ENCODE results near the gene ARHGAP18. TPM values are rescaled to one million over a fixed set of nuclear protein-coding genes. Genes with fewer than 3 reads are reported as not detected.

The ARHGAP18 gene, protein sequence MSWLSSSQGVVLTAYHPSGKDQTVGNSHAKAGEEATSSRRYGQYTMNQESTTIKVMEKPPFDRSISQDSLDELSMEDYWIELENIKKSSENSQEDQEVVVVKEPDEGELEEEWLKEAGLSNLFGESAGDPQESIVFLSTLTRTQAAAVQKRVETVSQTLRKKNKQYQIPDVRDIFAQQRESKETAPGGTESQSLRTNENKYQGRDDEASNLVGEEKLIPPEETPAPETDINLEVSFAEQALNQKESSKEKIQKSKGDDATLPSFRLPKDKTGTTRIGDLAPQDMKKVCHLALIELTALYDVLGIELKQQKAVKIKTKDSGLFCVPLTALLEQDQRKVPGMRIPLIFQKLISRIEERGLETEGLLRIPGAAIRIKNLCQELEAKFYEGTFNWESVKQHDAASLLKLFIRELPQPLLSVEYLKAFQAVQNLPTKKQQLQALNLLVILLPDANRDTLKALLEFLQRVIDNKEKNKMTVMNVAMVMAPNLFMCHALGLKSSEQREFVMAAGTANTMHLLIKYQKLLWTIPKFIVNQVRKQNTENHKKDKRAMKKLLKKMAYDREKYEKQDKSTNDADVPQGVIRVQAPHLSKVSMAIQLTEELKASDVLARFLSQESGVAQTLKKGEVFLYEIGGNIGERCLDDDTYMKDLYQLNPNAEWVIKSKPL
- 1 to 10 TPM; 7.5 to 8.1 TPM for total RNA-seq

DNA sequence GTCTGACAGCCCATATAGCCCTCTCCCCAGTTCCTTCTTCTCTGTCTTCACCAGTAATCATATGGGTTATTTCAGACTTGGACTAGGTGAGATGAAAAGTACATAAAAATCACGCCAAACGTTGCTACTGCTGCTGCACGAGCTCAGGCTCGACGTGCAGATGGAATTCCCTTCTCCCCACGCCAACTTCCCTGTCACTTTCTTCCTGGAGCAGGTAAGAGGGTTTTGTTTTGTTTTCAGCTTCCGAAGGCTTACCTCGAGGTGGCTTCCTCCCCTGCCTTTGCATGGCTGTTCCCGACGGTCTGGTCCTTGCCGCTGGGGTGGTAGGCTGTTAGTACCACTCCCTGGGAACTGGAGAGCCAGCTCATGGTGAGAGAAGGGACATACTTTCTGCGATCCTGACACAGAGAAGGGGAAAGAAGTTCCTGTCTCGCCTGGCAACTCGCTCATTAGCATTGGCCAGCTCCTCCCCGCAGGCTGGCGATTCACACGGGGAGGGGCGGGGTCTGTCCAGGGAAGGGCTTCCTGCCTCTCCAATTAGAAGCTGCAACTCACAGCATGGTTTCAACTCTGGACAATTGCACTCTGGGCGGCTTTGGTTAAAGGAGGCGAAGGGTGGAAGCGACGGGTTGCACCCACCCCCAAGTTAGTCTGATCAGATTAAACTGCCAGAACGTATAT is at the start of gene ARHGAP18:
ARHGAP18 (minus strand) TSS at position 409 of the 681 bp plus-strand sequence; CDS start at position 368, 41 bp downstream.
- H3K4me1 Mint-ChIP-seq: peaks cover 48% of the 10 kb centered on the region
- H3K4me3 Mint-ChIP-seq: peak within 1 kb of the TSS; percentile 87
- H3K27me3 Mint-ChIP-seq: peaks cover 5% of the 10 kb centered on the region
- peaks cover 2% of the 10 kb centered on the region for H3K9me3 Mint-ChIP-seq
- peak; percentile 76 for DNase-seq
- H3K36me3 Mint-ChIP-seq (ENCODE audit: low read depth): peaks cover 13% of the 10 kb centered on the region
- CTCF ChIA-PET: interaction anchor here (0.9 to 2.7 kb wide), 11 partner anchors 9 to 293 kb away, joined by 3 to 8 read pairs (median 4); no protein-coding TSS in a partner anchor
- POLR2A ChIA-PET: interaction anchor here (0.5 kb wide), 1 partner anchor 12 kb away, joined by 3 read pairs; no protein-coding TSS in a partner anchor
- H3K27ac Mint-ChIP-seq: peak within 1 kb of the TSS; percentile 86

DNA sequence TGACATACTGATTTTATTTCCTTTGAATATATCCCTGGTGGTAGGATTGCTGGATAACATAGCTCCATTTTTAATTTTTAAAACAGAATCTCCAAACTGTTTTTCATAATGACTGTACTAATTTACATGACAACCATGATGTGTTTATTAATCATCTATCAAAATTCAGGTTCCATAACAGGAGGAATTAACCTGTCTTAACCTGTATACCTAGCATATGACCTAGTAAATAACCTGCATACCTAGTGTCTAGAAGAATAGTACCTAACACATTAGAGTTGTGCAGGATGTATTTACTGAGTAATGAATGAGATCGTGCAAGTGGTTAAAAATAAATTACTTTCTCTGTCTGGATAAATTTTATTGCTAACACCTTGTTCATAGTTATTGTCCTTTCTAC is 45.8 kb upstream of the ARHGAP18 start:
- Mint-ChIP-seq H3K27me3 (peaks cover 5% of the 10 kb centered on the region), H3K9me3 (no peaks in the 10 kb centered on the region), H3K27ac (no peak overlapping the region), H3K4me1 (peaks cover 12% of the 10 kb centered on the region), H3K36me3 (ENCODE audit: low read depth) (no peaks in the 10 kb centered on the region), H3K4me3 (no peak overlapping the region)
- POLR2A ChIA-PET: no interaction called here
- DNase-seq: no peak
- CTCF ChIA-PET: interaction anchor here (1.7 kb wide), 1 partner anchor 20 kb away, joined by 4 read pairs; no protein-coding TSS in a partner anchor

DNA sequence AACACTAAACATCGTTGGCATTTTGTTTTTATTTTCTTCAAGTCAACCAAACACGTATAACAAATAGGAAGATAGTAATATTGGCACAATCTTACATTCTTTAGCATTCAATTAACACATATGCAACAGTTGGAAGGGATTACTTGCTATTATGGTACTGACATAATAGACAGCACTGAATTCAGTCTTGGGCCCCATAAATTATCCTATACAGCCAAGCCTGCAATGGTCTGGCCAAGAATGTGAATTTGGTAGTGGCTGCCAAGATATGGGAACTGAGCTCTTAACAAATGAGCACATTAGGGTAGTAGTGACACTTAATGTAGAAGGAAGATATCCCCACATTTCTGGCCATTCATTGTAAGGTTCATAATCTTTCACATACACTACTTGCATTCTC is 44.8 kb upstream of the ARHGAP18 start:
- Mint-ChIP-seq H3K4me1 (peaks cover 21% of the 10 kb centered on the region), H3K27me3 (no peaks in the 10 kb centered on the region), H3K4me3 (no peak overlapping the region), H3K9me3 (no peaks in the 10 kb centered on the region), H3K27ac (no peak overlapping the region), H3K36me3 (ENCODE audit: low read depth) (no peaks in the 10 kb centered on the region)
- CTCF ChIA-PET: interaction anchor here (0.8 kb wide), 1 partner anchor 9 kb away, joined by 3 read pairs; no protein-coding TSS in a partner anchor
- POLR2A ChIA-PET: no interaction called here
- no peak for DNase-seq

DNA sequence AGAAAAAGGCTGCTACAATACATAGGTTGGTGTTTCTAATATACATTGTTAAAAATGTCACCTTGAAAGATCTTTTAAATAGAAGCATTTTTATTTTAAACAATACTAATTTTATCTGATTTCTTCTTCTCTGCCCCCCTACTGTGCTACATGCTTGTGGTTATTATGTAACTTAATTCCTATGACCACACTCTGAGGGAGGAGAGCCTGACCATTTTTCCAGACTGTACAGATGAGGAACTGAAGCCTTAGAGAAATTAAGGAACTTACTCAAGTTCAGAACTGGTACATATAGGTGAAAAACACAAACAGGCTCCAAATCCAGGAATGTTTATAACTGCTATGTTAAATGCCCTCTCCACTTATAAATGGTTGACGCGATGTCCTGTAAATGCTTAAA is 43.4 kb upstream of the ARHGAP18 start:
- DNase-seq: no peak
- Mint-ChIP-seq H3K27me3 (no peaks in the 10 kb centered on the region), H3K36me3 (ENCODE audit: low read depth) (no peaks in the 10 kb centered on the region), H3K27ac (no peak overlapping the region), H3K4me3 (no peak overlapping the region), H3K9me3 (no peaks in the 10 kb centered on the region), H3K4me1 (peaks cover 34% of the 10 kb centered on the region)
- POLR2A ChIA-PET: no interaction called here
- CTCF ChIA-PET: no interaction called here

DNA sequence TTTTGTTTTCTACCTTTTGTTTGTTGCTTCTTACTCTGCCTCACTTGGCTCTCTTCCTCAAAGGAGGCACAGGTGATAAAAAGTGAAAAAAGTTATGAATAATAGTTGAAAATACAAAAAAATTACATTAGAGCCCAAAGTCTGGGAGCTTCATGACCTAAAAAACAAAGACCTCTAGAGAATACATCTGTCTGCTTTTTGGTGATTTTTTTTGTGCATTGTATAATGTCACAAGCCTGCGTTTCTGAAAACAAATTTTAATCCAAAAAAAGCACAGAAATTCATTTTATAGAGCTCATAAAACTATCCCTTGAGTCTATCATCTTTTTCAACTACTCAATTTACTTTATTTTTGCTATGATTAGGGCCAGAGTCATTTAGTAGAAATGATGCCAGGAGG is 41.4 kb upstream of the ARHGAP18 start:
- Mint-ChIP-seq H3K9me3 (peaks cover 6% of the 10 kb centered on the region), H3K27me3 (no peaks in the 10 kb centered on the region), H3K4me3 (no peak overlapping the region), H3K36me3 (ENCODE audit: low read depth) (peaks cover 2% of the 10 kb centered on the region), H3K4me1 (peaks cover 50% of the 10 kb centered on the region), H3K27ac (peak overlapping the region; percentile 62)
- POLR2A ChIA-PET: no interaction called here
- DNase-seq: no peak
- CTCF ChIA-PET: interaction anchor here (0.9 kb wide), 1 partner anchor 142 kb away, joined by 3 read pairs; no protein-coding TSS in a partner anchor

DNA sequence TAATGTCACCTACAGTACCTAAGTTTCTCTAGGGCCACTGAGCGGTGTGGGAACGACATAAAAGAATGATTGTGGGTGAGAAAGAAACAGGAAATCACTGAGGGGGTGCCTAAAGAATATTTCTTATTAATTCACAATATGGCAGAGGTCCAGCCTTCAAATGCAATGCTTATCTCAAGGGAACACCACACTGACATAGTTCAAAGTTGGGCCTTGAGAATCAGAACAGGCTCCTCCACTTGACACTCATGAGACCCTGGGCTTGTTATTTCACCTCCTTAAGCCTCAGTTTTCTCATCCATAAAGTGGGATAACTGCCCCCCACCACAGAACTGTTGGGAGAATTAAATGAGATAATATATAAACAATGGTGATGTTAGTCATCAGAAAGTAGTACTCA is 40.4 kb upstream of the ARHGAP18 start:
- Mint-ChIP-seq H3K36me3 (ENCODE audit: low read depth) (peaks cover 2% of the 10 kb centered on the region), H3K9me3 (peaks cover 6% of the 10 kb centered on the region), H3K27ac (peak overlapping the region; percentile 88), H3K4me3 (peak overlapping the region; percentile 52), H3K4me1 (peaks cover 50% of the 10 kb centered on the region), H3K27me3 (no peaks in the 10 kb centered on the region)
- CTCF ChIA-PET: interaction anchor here (0.8 to 2.3 kb wide), 6 partner anchors 8 to 251 kb away, joined by 3 to 9 read pairs (median 3); partner anchors contain the start of gene ARHGAP18
- DNase-seq: no peak
- POLR2A ChIA-PET: interaction anchor here (0.5 kb wide), 1 partner anchor 205 kb away, joined by 3 read pairs; no protein-coding TSS in a partner anchor

DNA sequence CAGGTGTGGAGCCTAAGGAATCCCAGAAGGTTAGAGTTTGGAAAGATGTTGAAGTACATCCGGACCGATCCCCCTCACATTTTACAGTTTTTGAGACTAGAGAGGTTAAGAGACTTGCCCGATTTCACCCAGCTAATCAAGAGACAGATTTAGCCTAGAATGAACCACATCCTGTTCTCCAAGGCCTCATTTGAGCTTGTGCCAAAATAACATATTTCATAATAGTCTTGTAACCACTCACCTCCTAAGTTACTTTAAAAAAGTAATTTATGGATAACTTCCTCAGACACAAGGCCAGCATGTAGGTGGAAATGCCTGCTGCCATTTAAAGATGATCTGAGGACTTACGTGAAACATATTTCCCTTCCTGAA is 39.8 kb upstream of the ARHGAP18 start:
- Mint-ChIP-seq H3K27ac (peak overlapping the region; percentile 88), H3K36me3 (ENCODE audit: low read depth) (peaks cover 2% of the 10 kb centered on the region), H3K4me3 (peak overlapping the region; percentile 52), H3K9me3 (peaks cover 6% of the 10 kb centered on the region), H3K27me3 (no peaks in the 10 kb centered on the region), H3K4me1 (peaks cover 50% of the 10 kb centered on the region)
- ChIA-PET CTCF (interaction anchor here (0.8 to 2.3 kb wide), 6 partner anchors 9 to 250 kb away, joined by 3 to 9 read pairs (median 3); partner anchors contain the start of gene ARHGAP18), POLR2A (no interaction called here)
- DNase-seq: peak; percentile 44

DNA sequence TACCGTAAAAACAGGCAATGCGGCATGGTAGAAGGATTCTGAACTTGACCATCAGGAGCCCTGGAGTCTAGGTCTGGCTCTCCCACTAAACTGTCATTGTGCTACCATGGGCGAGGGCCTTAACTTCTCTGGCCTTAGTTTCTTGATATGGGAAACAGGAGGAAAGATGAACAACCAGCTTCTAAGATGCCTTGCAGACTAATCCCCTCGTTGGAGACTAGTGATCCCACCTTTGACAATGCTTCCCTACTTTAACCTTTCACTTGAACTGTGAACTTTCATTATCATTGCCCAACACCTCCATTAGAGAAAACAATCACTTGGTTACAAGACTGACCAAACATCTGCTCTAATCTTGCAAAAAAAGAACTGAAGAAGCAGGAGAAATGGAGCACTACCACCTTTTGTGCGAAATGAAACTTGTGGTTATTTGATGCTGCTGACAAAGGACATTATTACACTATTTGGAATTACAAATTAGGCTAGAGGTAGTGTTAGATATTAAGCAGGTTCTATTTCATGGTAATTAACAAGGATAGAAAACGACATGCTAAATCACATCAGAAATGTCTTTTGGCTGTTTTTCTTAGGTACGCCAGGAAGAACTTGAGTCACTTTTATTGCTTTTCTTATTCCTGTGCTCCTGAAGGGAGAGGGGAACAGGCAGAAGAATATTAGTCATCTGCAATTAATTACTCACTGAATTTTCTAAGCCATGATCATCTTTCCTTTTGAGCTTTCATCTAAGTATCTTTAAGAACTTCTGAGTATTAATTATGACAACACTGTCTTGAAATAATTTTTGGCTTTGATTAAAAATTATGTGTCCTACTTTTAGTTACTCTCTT is 39.1 kb upstream of the ARHGAP18 start:
- POLR2A ChIA-PET: interaction anchor here (0.5 to 0.7 kb wide), 2 partner anchors 72 to 258 kb away, joined by 3 to 6 read pairs; no protein-coding TSS in a partner anchor
- Mint-ChIP-seq H3K27me3 (no peaks in the 10 kb centered on the region), H3K4me1 (peaks cover 55% of the 10 kb centered on the region), H3K9me3 (peaks cover 6% of the 10 kb centered on the region), H3K27ac (peak overlapping the region; percentile 88), H3K36me3 (ENCODE audit: low read depth) (peaks cover 2% of the 10 kb centered on the region), H3K4me3 (peak overlapping the region; percentile 52)
- CTCF ChIA-PET: interaction anchor here (0.8 to 2.3 kb wide), 11 partner anchors 10 to 250 kb away, joined by 3 to 9 read pairs (median 3); partner anchors contain the start of gene ARHGAP18
- no peak for DNase-seq

DNA sequence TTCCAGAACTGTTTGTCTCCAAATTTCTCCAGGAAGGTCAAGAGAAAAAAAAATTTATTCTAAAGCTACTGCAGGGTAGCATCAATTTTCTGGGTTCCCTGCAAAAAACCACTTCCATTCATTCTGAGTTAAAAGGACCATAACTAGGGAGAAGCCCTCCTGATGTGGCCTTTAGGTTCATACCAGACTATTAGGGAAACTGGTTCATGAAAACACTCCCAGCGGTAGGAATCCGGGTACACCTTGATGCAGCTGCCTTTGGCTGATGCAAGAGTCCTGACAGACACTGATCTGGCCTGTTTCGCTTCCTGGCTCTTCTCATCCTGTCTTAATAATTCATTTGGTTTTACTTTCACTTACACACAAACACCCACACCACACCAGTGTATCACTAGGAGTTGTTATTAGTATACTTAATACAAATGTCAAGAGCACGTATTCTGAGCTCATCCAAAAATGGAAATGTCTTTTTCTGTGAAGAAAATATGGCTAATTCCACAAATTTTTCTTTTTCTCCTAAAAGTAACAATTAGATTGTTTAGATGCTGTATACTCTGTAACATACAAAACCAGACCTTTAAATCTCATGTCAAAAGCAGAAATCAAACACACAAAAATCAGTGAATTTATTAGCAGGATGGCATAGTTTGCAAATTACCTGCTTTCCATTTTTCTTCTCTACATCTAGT is 38.4 kb upstream of the ARHGAP18 start:
- H3K27ac Mint-ChIP-seq: peak overlapping the region; percentile 88
- peaks cover 63% of the 10 kb centered on the region for H3K4me1 Mint-ChIP-seq
- POLR2A ChIA-PET: interaction anchor here (0.5 to 0.7 kb wide), 3 partner anchors 71 to 259 kb away, joined by 3 to 6 read pairs (median 3); no protein-coding TSS in a partner anchor
- CTCF ChIA-PET: interaction anchor here (0.6 to 2.3 kb wide), 8 partner anchors 11 to 151 kb away, joined by 3 to 9 read pairs (median 4); no protein-coding TSS in a partner anchor
- H3K9me3 Mint-ChIP-seq: peaks cover 6% of the 10 kb centered on the region
- H3K4me3 Mint-ChIP-seq: peak overlapping the region; percentile 52
- DNase-seq: peak; percentile 73
- peaks cover 2% of the 10 kb centered on the region for H3K36me3 Mint-ChIP-seq (ENCODE audit: low read depth)
- H3K27me3 Mint-ChIP-seq: no peaks in the 10 kb centered on the region

DNA sequence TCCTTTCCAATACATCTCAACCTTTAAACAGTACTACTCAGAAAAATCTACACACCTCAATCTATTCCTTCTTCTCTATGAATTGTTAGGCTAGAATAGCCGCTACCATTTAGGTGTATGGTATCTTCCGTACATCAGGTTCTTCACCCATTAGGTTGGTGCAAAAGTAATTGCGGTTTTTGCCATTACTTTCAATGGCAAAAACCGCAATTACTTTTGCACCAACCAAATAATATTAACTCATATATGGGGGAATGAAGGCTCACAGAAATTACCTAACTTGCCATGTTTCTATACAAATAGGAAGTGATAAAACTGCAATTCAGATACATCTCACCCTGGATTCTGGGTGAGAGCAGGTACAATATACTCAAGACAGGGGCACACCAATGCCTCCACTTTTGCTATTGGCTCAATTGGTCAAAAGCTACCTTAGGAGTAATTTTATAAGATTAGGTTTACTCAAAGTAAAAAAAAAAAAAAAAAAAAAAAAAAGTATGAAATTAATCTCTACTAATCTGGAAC is 37.7 kb upstream of the ARHGAP18 start:
- peaks cover 66% of the 10 kb centered on the region for H3K4me1 Mint-ChIP-seq
- ChIA-PET POLR2A (no interaction called here), CTCF (interaction anchor here (0.6 to 1.9 kb wide), 5 partner anchors 11 to 150 kb away, joined by 3 to 5 read pairs (median 4); no protein-coding TSS in a partner anchor)
- peak overlapping the region; percentile 88 for H3K27ac Mint-ChIP-seq
- peaks cover 2% of the 10 kb centered on the region for H3K36me3 Mint-ChIP-seq (ENCODE audit: low read depth)
- DNase-seq: no peak
- H3K27me3 Mint-ChIP-seq: no peaks in the 10 kb centered on the region
- H3K9me3 Mint-ChIP-seq: peaks cover 6% of the 10 kb centered on the region
- no peak overlapping the region for H3K4me3 Mint-ChIP-seq

DNA sequence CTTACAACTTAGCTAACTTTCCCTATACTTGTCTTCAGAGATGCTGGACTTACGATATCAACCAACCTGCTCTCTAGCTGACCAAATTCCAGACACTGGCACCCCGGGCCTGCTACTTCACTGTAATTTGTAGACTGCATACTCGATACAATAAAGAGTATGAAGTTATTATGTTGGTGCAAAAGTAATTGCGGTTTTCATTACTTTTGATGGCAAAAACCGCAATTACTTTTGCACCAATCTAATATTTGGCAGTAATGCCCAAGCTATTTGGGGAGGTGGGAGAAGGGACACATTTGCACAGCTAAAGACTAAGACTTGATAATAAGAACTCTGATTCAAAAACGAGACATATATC is 34.9 kb upstream of the ARHGAP18 start:
- peaks cover 46% of the 10 kb centered on the region for H3K4me1 Mint-ChIP-seq
- POLR2A ChIA-PET: interaction anchor here (0.6 kb wide), 1 partner anchor 236 kb away, joined by 3 read pairs; no protein-coding TSS in a partner anchor
- no peaks in the 10 kb centered on the region for H3K27me3 Mint-ChIP-seq
- H3K4me3 Mint-ChIP-seq: no peak overlapping the region
- CTCF ChIA-PET: interaction anchor here (1.1 to 1.4 kb wide), 4 partner anchors 13 to 147 kb away, joined by 3 to 4 read pairs (median 3); no protein-coding TSS in a partner anchor
- no peak overlapping the region for H3K27ac Mint-ChIP-seq
- peaks cover 2% of the 10 kb centered on the region for H3K36me3 Mint-ChIP-seq (ENCODE audit: low read depth)
- H3K9me3 Mint-ChIP-seq: peaks cover 6% of the 10 kb centered on the region
- no peak for DNase-seq

All from activated CD4-positive, alpha-beta T cell treated with anti-CD3 and anti-CD28 coated beads, Interleukin-2, amount 10 ng/mL, durations not matched to agents 7 days and 5 days (primary cell).